Measurements from ENCODE around the gene TMEM88. TPM values are rescaled to one million over a fixed set of nuclear protein-coding genes. Genes with fewer than 3 reads are reported as not detected.

The TMEM88 gene
- polyA plus RNA-seq, 5 donors: 12.5 to 23.6 (median 16.0) TPM

GRCh38 chr17:7883781-7884386 lies 29.0 kb downstream of the TMEM88 start:
- DNase-seq: peak; percentile 54 to 64

GRCh38 chr17:7884581-7885366 lies 29.9 kb downstream of the TMEM88 start:
- DNase-seq: peak in 1 of 2 donors; percentile 28

GRCh38 chr17:7885367-7886226 lies 30.7 kb downstream of the TMEM88 start:
- peak; percentile 76 for DNase-seq

GRCh38 chr17:7886227-7887037 lies 31.6 kb downstream of the TMEM88 start:
- DNase-seq: peak; percentile 37 to 51

GRCh38 chr17:7887038-7887481 lies 32.2 kb downstream of the TMEM88 start:
- no peak for DNase-seq

GRCh38 chr17:7887482-7888183 lies 32.8 kb downstream of the TMEM88 start:
- peak; percentile 96 to 98 for DNase-seq

GRCh38 chr17:7888184-7888920 lies 33.5 kb downstream of the TMEM88 start, which contains the start of gene CHD3:
Gene CHD3, plus strand, starts transcription at chr17:7888789. Its CDS starts 212 bp downstream, at chr17:7889001.
- DNase-seq: peak; percentile 23 to 51

- peak; percentile 93 for DNase-seq
These were observed 34.5 kb downstream of the TMEM88 start for GRCh38 chr17:7889166-7889955.

- no peak for DNase-seq
These were observed 38.5 kb downstream of the TMEM88 start for GRCh38 chr17:7893187-7893880.

- no peak for DNase-seq
These were observed 39.4 kb downstream of the TMEM88 start for GRCh38 chr17:7894226-7894625.

GRCh38 chr17:7894866-7895265 lies 40.0 kb downstream of the TMEM88 start:
- DNase-seq: no peak

GRCh38 chr17:7897090-7897489 lies 42.2 kb downstream of the TMEM88 start:
- no peak for DNase-seq

GRCh38 chr17:7897773-7898172 lies 42.9 kb downstream of the TMEM88 start:
- peak in 1 of 2 donors; percentile 36 for DNase-seq

GRCh38 chr17:7903154-7904103 lies 48.6 kb downstream of the TMEM88 start:
- no peak for DNase-seq

Data from right lung (tissue), 5 donors.